HL-60 (cell line): ENCODE data around the gene IGFBP4.

ENCODE experiments used
- GABPA ChIP-seq: IDR thresholded peaks from 2 replicates; pipeline ENCODE4 v1.6.1; 2012; ENCODE audit warnings: low read depth
- POLR2AphosphoS5 ChIP-seq: IDR thresholded peaks from 2 replicates; pipeline ENCODE4 v1.6.1; 2012; ENCODE audit warnings: low read depth
- TF ChIP-seq, protein P1 (sequence below): IDR thresholded peaks from one replicate; pipeline ENCODE4 v1.5.1; 2011; ENCODE audit warnings: low read length, control low read depth, inconsistent platforms; ENCODE audit not compliant: insufficient read depth
- TF ChIP-seq, protein P2 (sequence below): IDR thresholded peaks from 2 replicates; pipeline ENCODE4 v1.6.1; 2012; ENCODE audit warnings: low read depth; ENCODE audit not compliant: insufficient replicate concordance

DNA sequence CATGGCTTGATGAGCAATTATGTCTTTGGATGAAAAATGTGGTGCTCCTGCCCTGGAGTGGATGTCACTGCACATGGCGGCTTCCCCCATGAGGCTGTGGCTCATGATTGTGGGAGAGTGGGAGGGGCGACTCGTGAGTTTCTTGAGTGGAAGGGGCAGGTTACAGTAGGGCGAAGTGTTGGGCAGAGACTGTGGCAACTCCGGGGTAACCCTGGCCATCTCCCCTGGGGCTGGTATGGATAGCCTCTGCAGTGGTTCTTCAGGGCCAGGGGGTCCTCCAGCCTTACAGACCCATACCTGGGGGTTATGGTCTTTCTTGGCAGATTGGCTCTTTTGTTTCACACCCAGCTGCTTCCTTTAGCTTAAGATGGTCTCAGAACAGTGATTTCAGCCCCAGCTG is 59.5 kb downstream of the IGFBP4 start:
- TF ChIP-seq, protein P1, sequence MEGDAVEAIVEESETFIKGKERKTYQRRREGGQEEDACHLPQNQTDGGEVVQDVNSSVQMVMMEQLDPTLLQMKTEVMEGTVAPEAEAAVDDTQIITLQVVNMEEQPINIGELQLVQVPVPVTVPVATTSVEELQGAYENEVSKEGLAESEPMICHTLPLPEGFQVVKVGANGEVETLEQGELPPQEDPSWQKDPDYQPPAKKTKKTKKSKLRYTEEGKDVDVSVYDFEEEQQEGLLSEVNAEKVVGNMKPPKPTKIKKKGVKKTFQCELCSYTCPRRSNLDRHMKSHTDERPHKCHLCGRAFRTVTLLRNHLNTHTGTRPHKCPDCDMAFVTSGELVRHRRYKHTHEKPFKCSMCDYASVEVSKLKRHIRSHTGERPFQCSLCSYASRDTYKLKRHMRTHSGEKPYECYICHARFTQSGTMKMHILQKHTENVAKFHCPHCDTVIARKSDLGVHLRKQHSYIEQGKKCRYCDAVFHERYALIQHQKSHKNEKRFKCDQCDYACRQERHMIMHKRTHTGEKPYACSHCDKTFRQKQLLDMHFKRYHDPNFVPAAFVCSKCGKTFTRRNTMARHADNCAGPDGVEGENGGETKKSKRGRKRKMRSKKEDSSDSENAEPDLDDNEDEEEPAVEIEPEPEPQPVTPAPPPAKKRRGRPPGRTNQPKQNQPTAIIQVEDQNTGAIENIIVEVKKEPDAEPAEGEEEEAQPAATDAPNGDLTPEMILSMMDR: no peak
- TF ChIP-seq GABPA: no peak
- TF ChIP-seq, protein P2, sequence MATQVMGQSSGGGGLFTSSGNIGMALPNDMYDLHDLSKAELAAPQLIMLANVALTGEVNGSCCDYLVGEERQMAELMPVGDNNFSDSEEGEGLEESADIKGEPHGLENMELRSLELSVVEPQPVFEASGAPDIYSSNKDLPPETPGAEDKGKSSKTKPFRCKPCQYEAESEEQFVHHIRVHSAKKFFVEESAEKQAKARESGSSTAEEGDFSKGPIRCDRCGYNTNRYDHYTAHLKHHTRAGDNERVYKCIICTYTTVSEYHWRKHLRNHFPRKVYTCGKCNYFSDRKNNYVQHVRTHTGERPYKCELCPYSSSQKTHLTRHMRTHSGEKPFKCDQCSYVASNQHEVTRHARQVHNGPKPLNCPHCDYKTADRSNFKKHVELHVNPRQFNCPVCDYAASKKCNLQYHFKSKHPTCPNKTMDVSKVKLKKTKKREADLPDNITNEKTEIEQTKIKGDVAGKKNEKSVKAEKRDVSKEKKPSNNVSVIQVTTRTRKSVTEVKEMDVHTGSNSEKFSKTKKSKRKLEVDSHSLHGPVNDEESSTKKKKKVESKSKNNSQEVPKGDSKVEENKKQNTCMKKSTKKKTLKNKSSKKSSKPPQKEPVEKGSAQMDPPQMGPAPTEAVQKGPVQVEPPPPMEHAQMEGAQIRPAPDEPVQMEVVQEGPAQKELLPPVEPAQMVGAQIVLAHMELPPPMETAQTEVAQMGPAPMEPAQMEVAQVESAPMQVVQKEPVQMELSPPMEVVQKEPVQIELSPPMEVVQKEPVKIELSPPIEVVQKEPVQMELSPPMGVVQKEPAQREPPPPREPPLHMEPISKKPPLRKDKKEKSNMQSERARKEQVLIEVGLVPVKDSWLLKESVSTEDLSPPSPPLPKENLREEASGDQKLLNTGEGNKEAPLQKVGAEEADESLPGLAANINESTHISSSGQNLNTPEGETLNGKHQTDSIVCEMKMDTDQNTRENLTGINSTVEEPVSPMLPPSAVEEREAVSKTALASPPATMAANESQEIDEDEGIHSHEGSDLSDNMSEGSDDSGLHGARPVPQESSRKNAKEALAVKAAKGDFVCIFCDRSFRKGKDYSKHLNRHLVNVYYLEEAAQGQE: no peak
- TF ChIP-seq POLR2AphosphoS5: no peak
